GM18870 (cell line): ENCODE measurements around the gene ITLN2.
"Not testable (repeated sequence)": the region's sequence is repeated elsewhere in the genome, so short reads cannot be mapped to it uniquely, and the experiment has no call there.

ENCODE experiments used
- ATAC-seq: cut with Tn5 transposase; IDR thresholded peaks from one replicate; pipeline ENCODE4 v1.9.1; 2021; ENCODE audit warnings: moderate library complexity; ENCODE audit not compliant: unreplicated experiment

The ITLN2 gene

DNA sequence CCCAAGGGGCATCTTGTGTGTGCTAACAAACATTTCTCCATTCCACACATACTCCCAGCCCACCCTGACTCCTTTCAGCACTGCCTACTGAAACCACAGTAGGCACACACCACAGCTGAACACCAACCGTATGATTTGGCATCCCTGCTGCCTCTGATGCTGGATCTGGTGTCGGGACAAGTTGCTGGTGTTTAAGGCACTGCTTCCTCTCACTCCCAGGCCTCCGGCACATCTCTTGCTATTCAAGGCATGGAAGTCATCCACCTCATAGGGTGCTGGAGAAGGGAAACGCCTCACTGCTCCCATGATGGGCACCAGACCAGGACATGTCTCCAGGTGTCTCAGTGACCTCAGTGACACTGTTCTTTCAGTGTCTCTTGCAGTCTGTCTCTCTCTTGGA is 2.4 kb upstream of the ITLN2 start:
- no peak for ATAC-seq

DNA sequence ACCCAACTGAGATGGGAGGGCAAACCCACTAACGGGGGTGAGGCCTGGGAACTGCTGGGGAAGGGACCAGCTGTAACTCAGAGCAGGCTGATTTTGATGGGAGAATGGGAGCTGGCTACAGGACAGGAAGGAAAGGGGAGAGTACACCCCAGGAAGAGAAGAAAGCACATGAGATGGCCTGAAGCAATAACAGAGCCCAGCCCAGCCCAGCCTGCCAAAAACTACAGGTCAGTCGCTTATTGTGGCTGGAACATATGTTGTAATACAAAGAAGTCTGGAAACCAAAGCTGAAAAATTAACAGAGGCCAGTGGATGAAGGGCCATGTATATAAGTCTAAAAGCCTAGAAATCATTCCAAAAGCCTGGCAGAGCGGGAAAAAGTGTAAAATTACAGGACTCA is 1.6 kb downstream of the ITLN2 start:
- ATAC-seq, result no peak

DNA sequence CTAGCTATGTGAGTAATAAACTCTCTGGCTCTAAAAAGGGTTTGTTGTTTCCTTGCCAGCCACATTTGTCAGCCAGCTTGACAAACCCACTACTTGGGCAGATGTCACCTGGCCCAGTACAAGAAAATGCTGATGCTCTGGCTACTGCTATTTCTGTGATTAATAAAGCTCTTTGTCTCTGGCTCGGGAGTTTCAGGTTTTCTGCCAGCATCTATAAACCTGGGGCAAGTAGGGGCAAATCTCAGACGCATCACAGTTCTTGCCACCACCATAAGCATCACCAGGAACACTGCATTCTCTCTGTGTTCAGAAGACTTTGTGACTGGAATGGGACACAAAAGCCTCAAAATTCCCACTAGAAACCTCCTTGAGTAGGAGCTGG is 2.5 kb downstream of the ITLN2 start:
- no peak for ATAC-seq

DNA sequence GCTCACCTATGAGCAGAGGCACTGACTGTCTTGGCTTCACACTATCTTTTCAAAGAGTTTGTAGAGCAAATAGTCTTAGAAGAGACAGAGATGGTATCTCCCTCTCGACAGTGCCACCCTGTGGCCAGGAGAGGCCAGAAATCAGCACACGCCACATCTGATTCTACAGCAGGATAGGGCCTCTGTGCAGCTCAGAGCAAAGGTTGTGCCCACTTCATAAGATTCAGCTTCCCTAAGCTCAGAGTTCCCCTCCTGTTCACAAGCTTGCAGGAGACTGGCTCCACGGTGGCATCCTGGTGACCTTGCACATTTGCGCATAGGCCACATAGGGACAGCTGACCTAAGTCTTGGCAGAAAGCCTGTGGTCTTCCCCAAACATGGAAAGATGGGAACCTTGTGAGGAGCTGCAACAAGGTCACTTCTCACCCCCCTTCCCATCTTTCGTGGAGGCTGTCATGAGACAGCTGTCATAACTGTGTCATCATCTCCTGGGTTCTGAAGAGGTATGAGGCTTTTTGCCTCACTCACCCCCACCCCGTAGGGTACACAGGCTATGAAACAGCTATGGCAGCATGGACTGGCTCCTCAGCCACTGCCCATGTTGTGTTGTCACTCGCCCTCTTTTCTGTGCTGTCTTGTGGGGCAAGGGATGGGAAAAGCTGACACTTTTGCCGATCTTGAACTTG is 3.0 kb downstream of the ITLN2 start:
- no peak for ATAC-seq

DNA sequence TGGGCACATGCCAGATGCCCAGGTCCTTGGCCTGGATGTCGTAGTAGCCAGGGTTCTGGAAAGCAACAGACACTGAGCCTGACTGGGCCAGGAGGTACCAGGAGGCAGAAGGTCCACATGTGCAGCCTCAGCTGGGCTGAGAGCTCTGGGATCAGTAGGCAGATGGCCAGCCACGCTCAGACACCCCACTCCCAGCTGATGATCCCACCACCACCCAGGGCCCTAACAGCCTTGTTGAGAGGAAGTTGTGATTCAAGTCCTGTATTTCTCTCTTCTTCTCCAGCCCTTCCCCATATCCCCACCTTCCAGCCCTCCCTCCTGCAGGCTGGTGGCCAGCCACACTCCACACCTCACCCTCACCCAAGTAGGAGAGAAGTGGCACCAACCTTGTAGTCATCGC is 4.0 kb downstream of the ITLN2 start:
- no peak for ATAC-seq

DNA sequence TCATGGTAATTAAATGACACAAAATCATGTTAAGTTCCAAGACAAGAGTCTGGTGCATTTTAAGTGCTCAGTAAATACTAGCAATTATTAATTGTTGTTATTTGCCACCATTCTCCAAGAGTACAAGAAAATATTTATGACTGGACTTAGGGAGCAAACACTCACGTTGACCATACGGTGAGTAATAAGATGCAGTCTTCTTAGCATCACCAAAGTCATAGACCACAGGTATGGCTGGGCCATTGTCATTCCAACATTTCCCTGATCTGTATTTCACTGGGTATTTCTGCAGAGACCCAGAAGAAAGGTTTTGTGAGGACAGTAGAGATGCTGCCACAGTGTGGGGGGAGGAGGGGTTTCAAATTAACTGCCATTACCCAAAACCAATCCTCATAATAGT is 4.7 kb downstream of the ITLN2 start:
- no peak for ATAC-seq

DNA sequence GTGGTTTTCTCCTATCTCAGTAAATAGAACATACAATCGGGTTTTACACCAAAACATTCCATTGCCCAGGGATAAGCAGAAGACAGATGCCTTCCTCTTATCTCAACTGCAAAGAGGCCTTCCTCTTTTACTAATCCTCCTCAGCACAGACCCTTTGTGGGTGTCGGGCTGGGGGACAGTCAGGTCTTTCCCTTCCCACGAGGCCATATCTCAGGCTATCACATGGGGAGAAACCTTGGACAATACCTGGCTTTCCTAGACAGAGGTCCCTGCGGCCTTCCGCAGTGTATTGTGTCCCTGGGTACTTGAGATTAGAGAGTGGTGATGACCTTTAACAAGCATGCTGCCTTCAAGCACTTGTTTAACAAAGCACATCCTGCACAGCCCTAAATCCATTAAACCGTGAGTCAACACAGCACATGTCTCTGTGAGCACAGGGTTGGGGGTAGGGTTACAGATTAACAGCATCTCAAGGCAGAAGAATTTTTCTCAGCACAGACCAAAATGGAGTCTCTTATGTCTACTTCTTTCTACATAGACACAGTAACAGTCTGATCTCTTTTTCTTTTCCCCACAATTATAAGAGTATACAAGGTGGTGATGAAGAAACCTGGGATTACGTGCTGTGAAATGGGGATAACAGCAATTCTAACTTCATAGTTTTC is 5.3 kb downstream of the ITLN2 start:
- ATAC-seq, result not testable (repeated sequence)

DNA sequence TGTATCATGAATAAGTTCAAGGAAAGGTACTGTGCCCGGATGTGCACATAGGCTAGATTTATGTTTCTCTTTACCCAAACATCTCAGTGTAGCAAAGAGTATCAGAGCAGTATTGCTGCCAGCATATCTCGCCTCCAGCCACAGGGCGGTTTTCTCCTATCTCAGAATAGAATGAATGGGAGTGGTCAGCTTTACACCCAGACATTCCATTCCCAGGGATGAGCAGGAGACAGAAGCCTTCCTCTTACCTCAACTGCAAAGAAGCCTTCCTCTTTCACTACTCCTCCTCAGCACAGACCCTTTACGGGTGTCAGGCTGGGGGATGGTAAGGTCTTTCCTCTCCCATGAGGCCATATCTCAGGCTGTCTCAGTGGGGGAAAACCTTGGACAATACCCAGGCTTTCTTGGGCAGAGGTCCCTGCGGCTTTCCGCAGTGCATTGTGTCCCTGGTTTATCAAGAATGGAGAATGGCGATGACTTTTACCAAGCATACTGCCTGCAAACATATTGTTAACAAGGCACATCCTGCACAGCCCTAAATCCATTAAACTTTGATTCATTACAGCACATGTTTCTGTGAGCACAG is 7.3 kb downstream of the ITLN2 start:
- ATAC-seq, result not testable (repeated sequence)

DNA sequence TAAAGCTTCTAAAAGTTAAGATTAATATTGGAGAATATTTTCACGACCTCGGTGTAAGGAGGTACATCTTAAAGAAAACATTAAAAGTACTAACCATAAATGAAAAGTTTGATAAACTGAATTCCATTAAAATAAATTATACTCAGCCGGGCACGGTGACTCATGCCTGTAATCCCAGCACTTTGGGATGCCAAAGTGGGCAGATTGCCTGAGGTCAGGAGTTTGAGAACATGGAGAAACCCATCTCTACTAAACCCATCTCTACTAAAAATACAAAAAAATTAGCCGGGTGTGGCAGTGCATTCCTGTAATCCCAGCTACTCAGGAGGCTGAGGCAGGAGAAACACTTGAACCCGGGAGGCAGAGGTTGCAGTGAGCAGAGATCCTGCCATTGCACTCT is 8.7 kb downstream of the ITLN2 start:
- not testable (repeated sequence) for ATAC-seq

DNA sequence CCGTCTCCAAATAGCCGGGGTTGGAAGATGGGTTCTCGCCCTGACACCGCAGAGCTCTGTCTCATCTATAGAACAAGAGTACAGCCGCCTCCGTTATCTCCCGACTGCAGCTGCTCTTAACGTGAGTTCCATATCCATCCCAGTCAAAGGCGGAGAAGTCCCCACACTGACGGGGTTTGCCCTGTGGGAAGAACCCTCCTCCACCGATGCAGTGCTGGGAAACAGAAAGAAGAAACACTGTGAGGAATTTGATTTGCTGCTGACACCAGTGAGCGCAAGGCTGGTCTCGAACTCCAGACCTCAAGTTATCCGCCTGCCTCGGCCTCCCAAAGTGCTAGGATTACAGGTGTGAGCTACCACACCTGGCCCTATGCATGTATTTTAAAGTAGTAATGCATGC is 9.5 kb downstream of the ITLN2 start:
- ATAC-seq, result no peak

DNA sequence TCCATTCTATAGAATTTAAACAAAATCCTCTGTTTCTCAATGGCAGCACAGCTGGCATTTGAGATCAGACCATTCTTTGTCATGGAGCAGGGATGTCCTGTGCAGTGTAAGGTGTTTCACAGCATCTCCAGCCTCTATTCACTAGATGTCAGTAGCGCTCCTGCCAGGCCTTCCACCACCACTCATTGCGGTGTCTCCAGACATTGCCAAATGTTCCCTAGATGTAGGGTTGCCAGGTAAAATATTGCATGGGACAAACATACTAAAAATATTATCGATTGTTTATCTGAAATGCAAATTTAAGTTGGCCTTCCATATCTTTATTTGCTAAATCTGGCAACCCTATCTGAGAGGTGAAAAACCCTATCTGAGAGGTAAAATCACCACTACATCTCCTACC is 11.7 kb downstream of the ITLN2 start:
- no peak for ATAC-seq

DNA sequence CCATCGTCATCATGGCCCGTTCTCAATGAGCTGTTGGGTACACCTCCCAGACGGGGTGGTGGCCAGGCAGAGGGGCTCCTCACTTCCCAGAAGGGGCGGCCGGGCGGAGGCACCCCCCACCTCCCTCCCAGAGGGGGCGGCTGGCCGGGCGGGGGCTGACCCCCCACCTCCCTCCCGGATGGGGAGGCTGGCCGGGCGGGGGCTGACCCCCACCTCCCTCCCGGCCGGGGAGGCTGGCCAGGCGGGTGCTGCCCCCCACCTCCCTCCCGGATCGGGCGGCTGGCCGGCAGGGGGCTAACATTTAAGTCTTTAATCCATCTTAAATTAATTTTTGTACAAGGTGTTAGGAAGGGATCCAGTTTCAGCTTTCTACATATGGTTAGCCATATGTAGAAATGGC is 17.9 kb downstream of the ITLN2 start:
- ATAC-seq, result not testable (repeated sequence)

DNA sequence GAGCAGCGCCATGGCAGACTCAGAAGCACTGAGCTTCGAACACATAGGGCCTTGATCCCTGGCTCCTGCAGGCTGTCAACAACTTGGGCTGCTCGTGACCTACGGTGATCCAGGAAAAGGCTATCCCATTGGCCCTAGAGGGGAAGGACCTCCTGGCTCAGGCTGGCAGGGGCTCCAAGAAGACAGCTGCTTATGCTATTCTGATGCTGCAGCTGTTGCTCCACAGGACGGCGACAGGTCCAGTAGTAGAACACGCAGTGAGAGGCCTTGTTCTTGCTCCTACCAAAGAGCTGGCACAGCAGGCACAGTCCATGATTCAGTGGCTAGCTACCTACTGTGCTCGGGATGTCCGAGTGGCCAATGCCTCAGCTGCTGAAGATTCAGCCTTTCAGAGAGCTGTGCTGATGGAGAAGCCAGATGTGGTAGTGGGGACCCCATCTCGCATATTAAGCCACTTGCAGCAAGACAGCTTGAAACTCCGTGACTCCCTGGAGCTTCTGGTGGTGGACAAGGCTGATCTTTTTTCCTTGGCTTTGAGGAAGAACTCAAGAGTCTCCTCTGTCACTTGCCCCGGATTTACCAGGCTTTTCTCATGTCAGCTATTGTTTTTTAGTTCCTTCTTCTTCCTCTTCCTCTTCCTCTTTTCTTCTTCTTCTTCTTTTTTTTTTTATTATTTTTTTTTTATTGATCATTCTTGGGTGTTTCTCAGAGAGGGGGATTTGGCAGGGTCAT is 18.9 kb downstream of the ITLN2 start:
- no peak for ATAC-seq

DNA sequence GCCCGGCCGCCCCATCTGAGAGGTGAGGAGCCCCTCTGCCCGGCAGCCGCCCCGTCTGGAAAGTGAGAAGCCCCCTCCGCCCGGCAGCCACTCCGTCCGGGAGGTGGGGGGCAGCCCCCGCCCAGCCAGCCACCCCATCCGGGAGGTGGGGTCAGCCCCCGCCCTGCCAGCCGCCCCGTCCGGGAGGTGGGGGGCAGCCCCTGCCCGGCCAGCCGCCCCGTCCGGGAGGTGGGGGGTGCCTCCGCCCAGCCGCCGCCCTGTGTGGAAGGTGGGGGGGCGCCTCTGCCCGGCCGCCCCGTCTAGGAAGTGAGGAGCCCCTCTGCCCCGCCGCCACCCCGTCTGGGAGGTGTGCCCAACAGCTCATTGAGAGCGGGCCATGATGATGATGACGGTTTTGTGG is 21.3 kb downstream of the ITLN2 start:
- not testable (repeated sequence) for ATAC-seq

DNA sequence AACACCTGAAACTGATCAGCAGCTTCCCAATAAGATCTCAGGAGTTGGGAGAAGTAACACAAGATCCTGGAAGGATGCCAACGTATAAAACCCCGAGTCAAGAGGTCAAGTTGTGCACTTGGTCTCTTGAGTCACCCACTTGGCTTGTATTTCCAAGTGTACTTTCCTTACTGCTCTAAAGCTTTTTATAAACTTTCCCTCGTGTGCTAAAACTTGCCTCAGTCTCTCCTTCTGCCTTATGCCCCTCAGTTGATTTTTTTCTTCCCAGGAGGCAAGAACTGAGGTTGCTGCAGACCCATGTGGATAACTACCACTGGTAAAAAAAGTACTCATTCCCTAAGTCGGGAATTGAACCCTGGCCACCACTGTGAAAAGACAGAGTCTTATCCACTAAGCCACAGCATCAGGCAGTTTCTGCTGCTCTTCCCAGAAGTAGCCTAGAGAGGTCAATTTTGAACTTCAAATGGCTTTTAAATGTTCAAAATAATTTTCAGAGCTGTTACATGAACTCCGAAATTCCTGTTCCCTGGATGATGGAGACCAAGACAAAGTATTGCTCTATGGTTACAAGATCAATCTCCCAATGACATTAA is 28.9 kb downstream of the ITLN2 start:
- ATAC-seq, result no peak

DNA sequence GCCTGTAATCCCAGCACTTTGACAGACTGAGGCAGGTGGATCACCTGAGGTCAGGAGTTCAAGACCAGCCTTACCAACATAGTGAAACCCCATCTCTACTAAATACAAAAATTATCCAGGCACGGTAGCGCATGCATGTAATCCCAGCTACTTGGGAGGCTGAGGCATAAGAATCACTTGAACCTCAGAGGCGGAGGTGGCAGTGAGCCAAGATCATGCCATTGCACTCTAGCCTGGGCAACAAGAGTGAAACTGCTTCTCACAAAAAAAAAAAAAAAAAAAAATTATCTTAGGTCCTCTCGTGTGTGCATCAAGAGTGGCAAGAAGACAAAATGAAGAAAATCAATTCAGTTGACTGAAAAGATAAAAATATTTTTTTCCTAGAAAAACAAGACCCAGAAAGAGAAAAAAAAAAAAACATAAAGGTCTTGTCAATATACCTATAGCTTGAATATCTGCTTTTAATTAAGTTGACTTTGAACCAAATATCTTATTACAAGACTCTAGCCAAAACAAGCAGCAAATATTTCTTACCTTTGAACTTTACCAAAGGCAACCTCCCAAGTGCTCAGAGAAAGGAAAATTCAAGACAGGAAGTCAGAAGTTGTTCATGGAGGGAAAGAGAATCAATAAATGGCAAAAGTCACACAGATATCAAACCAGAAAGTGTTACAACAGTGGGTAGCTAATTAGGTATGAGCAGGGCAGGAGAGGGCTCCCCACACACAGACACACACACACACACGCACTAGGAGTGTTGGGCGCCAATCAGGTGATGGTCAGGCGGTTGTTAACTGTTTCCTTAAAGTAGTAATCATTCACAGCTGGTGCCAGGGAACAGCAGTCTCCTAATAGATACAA is 29.6 kb downstream of the ITLN2 start:
- ATAC-seq, result no peak

DNA sequence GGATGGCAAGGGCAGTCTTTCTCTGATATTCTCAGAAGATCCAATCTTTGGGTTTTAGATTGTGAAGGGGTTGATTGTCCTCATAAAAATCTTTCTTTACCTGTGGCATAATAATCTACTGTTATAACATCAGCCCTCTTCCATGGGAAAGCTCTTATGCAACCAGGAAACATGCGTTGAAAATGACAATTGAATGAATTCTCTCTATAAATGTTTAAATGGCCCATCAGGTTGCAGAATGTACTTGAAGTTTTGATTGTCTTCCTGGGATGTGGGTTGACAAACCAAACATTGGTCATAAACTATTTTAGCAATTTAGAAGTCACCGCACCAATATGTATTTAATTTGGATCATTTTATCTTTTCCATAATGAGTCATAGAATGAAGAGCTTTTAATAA is 37.9 kb downstream of the ITLN2 start:
- no peak for ATAC-seq

DNA sequence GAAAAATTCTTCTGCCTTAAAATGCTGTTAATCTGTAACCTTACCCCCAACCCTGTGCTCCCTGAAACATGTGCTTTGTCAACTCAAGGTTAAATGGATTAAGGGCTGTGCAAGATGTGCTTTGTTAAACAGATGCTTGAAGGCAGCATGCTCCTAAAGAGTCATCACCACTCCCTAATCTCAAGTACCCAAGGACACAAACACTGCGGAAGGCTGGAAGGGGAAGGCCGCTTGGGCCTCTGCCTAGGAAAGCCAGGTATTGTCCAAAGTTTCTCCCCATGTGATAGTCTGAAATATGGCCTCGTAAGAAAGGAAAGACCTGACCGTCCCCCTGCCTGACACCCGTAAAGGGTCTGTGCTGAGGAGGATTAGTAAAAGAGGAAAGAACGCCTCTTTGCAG is 41.4 kb downstream of the ITLN2 start:
- ATAC-seq, result not testable (repeated sequence)

DNA sequence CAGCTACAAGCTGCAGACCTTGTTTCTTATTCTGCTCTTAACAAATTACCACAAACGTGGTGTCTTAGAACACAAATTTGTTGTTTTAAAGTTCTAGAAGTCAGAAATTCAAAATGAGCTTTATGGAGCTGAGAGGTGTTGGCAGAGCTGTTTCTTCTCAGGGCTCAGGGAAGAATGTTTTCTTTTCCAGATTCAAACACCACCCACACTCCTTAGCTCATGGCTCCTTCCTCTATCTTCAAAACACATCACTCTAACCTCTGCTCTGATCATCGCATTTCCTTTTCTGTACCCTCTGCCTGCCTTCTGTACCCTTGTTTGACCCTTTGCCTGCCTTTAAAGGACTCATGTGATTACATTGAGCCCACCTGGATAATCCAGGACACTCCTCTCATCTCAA is 42.7 kb downstream of the ITLN2 start:
- no peak for ATAC-seq

DNA sequence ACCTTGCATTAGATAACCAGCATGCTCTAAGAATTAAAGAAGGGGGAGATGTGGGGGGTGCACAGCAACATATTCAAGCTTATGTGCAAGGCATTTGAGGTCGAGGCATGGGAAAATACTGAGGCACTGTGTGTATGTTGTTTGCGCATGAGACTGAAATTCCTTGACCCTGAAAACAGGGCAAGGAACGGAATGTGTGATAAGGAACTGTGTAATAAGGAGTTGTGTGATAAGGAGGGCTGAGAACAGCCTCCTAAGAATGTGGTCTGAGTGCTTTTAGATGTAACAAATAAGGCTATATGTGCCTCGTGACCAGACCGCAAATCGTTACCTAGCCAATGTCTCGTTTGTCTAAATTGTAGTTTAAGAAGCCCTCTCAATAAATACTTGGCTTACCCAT is 43.2 kb downstream of the ITLN2 start:
- ATAC-seq, result no peak
